PFSK-1 (cell line): ENCODE data around the gene ALOX12.

Experiments used
- FOXP2 ChIP-seq: optimal IDR thresholded peaks from 2 replicates; pipeline ENCODE3; 2011; ENCODE audit warnings: borderline replicate concordance, control low read depth, inconsistent platforms; ENCODE audit not compliant: insufficient read depth; ENCODE audit errors: extremely low read length, extremely low read depth
- POLR2AphosphoS5 ChIP-seq: IDR thresholded peaks from 2 replicates; pipeline ENCODE4 v1.6.1; 2012; ENCODE audit warnings: low read depth, mild to moderate bottlenecking, control low read depth, low read length, moderate library complexity
- REST ChIP-seq, 2 experiments: IDR thresholded peaks; 2 replicates each; pipeline versions ENCODE4 v1.6.1 to v1.8.0; 2011 to 2012; ENCODE audit warnings: low read depth in 2 of 2, low read length in 2 of 2, control low read depth in 1 of 2, inconsistent platforms in 1 of 2, mild to moderate bottlenecking in 1 of 2, moderate library complexity in 1 of 2; ENCODE audit not compliant: insufficient read depth in 1 of 2
- SIN3A ChIP-seq: IDR thresholded peaks from 2 replicates; pipeline ENCODE4 v1.6.1; 2012; ENCODE audit warnings: mild to moderate bottlenecking, low read length, moderate library complexity, borderline replicate concordance; ENCODE audit not compliant: insufficient read depth
- TAF1 ChIP-seq: IDR thresholded peaks from 2 replicates; pipeline ENCODE4 v1.6.1; 2012; ENCODE audit warnings: low read length, control low read depth, borderline replicate concordance; ENCODE audit not compliant: insufficient read depth

ALOX12 gene

GRCh38 chr17:6996256-6997011, 585 bp downstream of the ALOX12 start:
- TF ChIP-seq TAF1 (no peak), SIN3A (no peak), REST (IDR thresholded peaks at IDR 0.05; ENCODE audit: insufficient read depth in 1 of 2, low read depth in 2 of 2, low read length in 2 of 2) (no peak), POLR2AphosphoS5 (no peak), FOXP2 (no peak)

- TF ChIP-seq POLR2AphosphoS5 (no peak), SIN3A (no peak), TAF1 (no peak), FOXP2 (no peak), REST (IDR thresholded peaks at IDR 0.05; ENCODE audit: insufficient read depth in 1 of 2, low read depth in 2 of 2, low read length in 2 of 2) (no peak)
These were observed 1.3 kb downstream of the ALOX12 start for GRCh38 chr17:6997171-6997570.

GRCh38 chr17:6998855-6999508, 3.1 kb downstream of the ALOX12 start:
- TF ChIP-seq SIN3A (no peak), TAF1 (no peak), REST (IDR thresholded peaks at IDR 0.05; ENCODE audit: insufficient read depth in 1 of 2, low read depth in 2 of 2, low read length in 2 of 2) (no peak), FOXP2 (no peak), POLR2AphosphoS5 (no peak)

GRCh38 chr17:7001318-7001961, 5.6 kb downstream of the ALOX12 start:
- TF ChIP-seq POLR2AphosphoS5, result no peak
- TF ChIP-seq SIN3A, result no peak
- no peak for TF ChIP-seq REST (IDR thresholded peaks at IDR 0.05; ENCODE audit: insufficient read depth in 1 of 2, low read depth in 2 of 2, low read length in 2 of 2)
- no peak for TF ChIP-seq FOXP2
- TF ChIP-seq TAF1, result no peak
